ENCODE results near the gene DNAJC5G. TPM values are rescaled to one million over a fixed set of nuclear protein-coding genes. Genes with fewer than 3 reads are reported as not detected.

Gene DNAJC5G
- total and polyA plus RNA-seq, 2 donors (not counting 1 experiment from before 2014, with no cell fraction given) = not detected

GRCh38 chr2:27256855-27257454, 18.3 kb upstream of the DNAJC5G start:
- ATAC-seq (ENCODE audit: low read depth) (no peak), DNase-seq (no peak)
- H3K27me3 ChIP-seq (replicated peaks in 1 of 4; ENCODE audit: control extremely low read depth in 1 of 4, control insufficient read depth in 3 of 4, insufficient read depth in 4 of 4, low read length in 3 of 4) = peaks cover 0 to 72% (median 24%) of the 10 kb centered on the region in 4 experiments
- no peak overlapping the region for H3K4me3 ChIP-seq (ENCODE audit: control extremely low read depth in 1 of 5, extremely low read depth in 1 of 5, insufficient read depth in 1 of 5, low read depth in 2 of 5, low read length in 4 of 5)
- H3K79me2 ChIP-seq (ENCODE audit: control insufficient read depth, insufficient read depth, low read length) = no peaks in the 10 kb centered on the region
- H3K4me2 ChIP-seq (replicated peaks; ENCODE audit: low read depth, low read length, poor library complexity, severe bottlenecking) = no peak overlapping the region
- no peak overlapping the region for H3K27ac ChIP-seq (ENCODE audit: low read length in 2 of 2)
- peaks cover 0 to 8% (median 0%) of the 10 kb centered on the region in 3 donors for H3K9me3 ChIP-seq (ENCODE audit: control extremely low read depth in 1 of 3, control insufficient read depth in 2 of 3, insufficient read depth in 1 of 3, low read length in 2 of 3)
- Mint-ChIP-seq H3K27ac (no peak overlapping the region), H3K9me3 (ENCODE audit: insufficient read depth) (no peaks in the 10 kb centered on the region), H3K4me1 (peaks cover 10% of the 10 kb centered on the region), H3K27me3 (peaks cover 69% of the 10 kb centered on the region), H3K4me3 (no peak overlapping the region)
- no peak overlapping the region for H2AFZ ChIP-seq (ENCODE audit: insufficient read depth, low read depth, low read length, poor library complexity, severe bottlenecking)
- H3K9ac ChIP-seq (ENCODE audit: low read length) = no peak overlapping the region
- no peak for TF ChIP-seq CTCF (IDR thresholded peaks at IDR 0.05)
- TF ChIP-seq EZH2 (IDR thresholded peaks at IDR 0.05; ENCODE audit: borderline replicate concordance, insufficient read depth, low read depth, low read length, poor library complexity, severe bottlenecking) = no peak
- H3K4me1 ChIP-seq (ENCODE audit: control insufficient read depth in 2 of 2, insufficient read depth in 2 of 2, low read length in 2 of 2) = peaks cover 6% of the 10 kb centered on the region in 2 donors
- no peaks in the 10 kb centered on the region for H4K20me1 ChIP-seq (ENCODE audit: control insufficient read depth, insufficient read depth, low read length, poor library complexity, severe bottlenecking)
- intact Hi-C loops (cut with micrococcal nuclease) = no loop called here
- POLR2A ChIA-PET = no interaction called here
- no peaks in the 10 kb centered on the region for H3K36me3 ChIP-seq (replicated peaks in 1 of 2; ENCODE audit: control extremely low read depth in 1 of 2, control insufficient read depth in 1 of 2, extremely low read depth in 1 of 2, insufficient read depth in 2 of 2, low read length in 1 of 2)
- 69% methylated on average over 6 of the region's 7 CpGs for WGBS (ENCODE audit: insufficient coverage)
- CTCF ChIA-PET = no interaction called here

- no peak overlapping the region for H3K4me3 ChIP-seq (ENCODE audit: control extremely low read depth in 1 of 5, extremely low read depth in 1 of 5, insufficient read depth in 1 of 5, low read depth in 2 of 5, low read length in 4 of 5)
- Mint-ChIP-seq H3K27ac (no peak overlapping the region), H3K4me3 (no peak overlapping the region), H3K9me3 (ENCODE audit: insufficient read depth) (no peaks in the 10 kb centered on the region), H3K27me3 (peaks cover 65% of the 10 kb centered on the region), H3K4me1 (peaks cover 12% of the 10 kb centered on the region)
- H3K36me3 ChIP-seq (replicated peaks in 1 of 2; ENCODE audit: control extremely low read depth in 1 of 2, control insufficient read depth in 1 of 2, extremely low read depth in 1 of 2, insufficient read depth in 2 of 2, low read length in 1 of 2) = no peaks in the 10 kb centered on the region
- H3K79me2 ChIP-seq (ENCODE audit: control insufficient read depth, insufficient read depth, low read length) = no peaks in the 10 kb centered on the region
- intact Hi-C loops (cut with micrococcal nuclease) = no loop called here
- H4K20me1 ChIP-seq (ENCODE audit: control insufficient read depth, insufficient read depth, low read length, poor library complexity, severe bottlenecking) = no peaks in the 10 kb centered on the region
- no peak overlapping the region for H3K9ac ChIP-seq (ENCODE audit: low read length)
- WGBS (ENCODE audit: insufficient coverage) = 90% methylated on average over 8 of the region's 8 CpGs
- POLR2A ChIA-PET = no interaction called here
- H3K27ac ChIP-seq (ENCODE audit: low read length in 2 of 2) = no peak overlapping the region
- H3K27me3 ChIP-seq (replicated peaks in 1 of 4; ENCODE audit: control extremely low read depth in 1 of 4, control insufficient read depth in 3 of 4, insufficient read depth in 4 of 4, low read length in 3 of 4) = peaks cover 0 to 78% (median 24%) of the 10 kb centered on the region in 4 experiments
- no peak for TF ChIP-seq CTCF (IDR thresholded peaks at IDR 0.05)
- no peak for TF ChIP-seq EZH2 (IDR thresholded peaks at IDR 0.05; ENCODE audit: borderline replicate concordance, insufficient read depth, low read depth, low read length, poor library complexity, severe bottlenecking)
- no peak overlapping the region for H3K4me2 ChIP-seq (replicated peaks; ENCODE audit: low read depth, low read length, poor library complexity, severe bottlenecking)
- H3K9me3 ChIP-seq (ENCODE audit: control extremely low read depth in 1 of 3, control insufficient read depth in 2 of 3, insufficient read depth in 1 of 3, low read length in 2 of 3) = peaks cover 0 to 8% (median 0%) of the 10 kb centered on the region in 3 donors
- no peak for DNase-seq
- H3K4me1 ChIP-seq (ENCODE audit: control insufficient read depth in 2 of 2, insufficient read depth in 2 of 2, low read length in 2 of 2) = peaks cover 11 to 15% of the 10 kb centered on the region in 2 donors
- CTCF ChIA-PET = no interaction called here
- no peak overlapping the region for H2AFZ ChIP-seq (ENCODE audit: insufficient read depth, low read depth, low read length, poor library complexity, severe bottlenecking)
- ATAC-seq (ENCODE audit: low read depth) = no peak
These were observed 17.2 kb upstream of the DNAJC5G start for GRCh38 chr2:27258051-27258450.

All from B cell (primary cell).